GM23338 (cell line): ENCODE data around the gene ISCA1. TPM values are rescaled to one million over a fixed set of nuclear protein-coding genes. Genes with fewer than 3 reads are reported as not detected.

Experiments used
- ATAC-seq: fragments of 200-7000 bp; cut with Tn5 transposase; 3 replicates; pipeline ENCODE4 v1.9.1; 2020
- DNase-seq: peaks from one replicate; pipeline ENCODE4 v3.0.0-alpha.2; 2015; ENCODE audit warnings: low spot score
- H2AFZ ChIP-seq: fragments of 200-600 bp; sonication (generic); 2 replicates; pipeline ENCODE4 v1.8.0; 2016; ENCODE audit warnings: antibody characterized with exemption, mild to moderate bottlenecking, moderate library complexity
- H3F3A ChIP-seq: fragments of 200-600 bp; sonication (generic); replicated peaks from 2 replicates; pipeline ENCODE4 v1.8.0; 2017; ENCODE audit warnings: antibody characterized with exemption, mixed run types, low read depth
- H3K27ac ChIP-seq: fragments of 200-600 bp; sonication (generic); 2 replicates; pipeline ENCODE4 v1.6.1; 2016; ENCODE audit warnings: low read depth
- H3K27me3 ChIP-seq: fragments of 200-600 bp; sonication (generic); 2 replicates; pipeline ENCODE4 v1.8.0; 2016; ENCODE audit warnings: mild to moderate bottlenecking, mixed run types, moderate library complexity; ENCODE audit not compliant: insufficient read depth
- H3K36me3 ChIP-seq: fragments of 200-600 bp; sonication (generic); 2 replicates; pipeline ENCODE4 v1.8.0; 2016; ENCODE audit warnings: mild to moderate bottlenecking; ENCODE audit not compliant: insufficient read depth
- H3K4me1 ChIP-seq: fragments of 200-600 bp; sonication (generic); 2 replicates; pipeline ENCODE4 v1.8.0; 2016; ENCODE audit warnings: mild to moderate bottlenecking, moderate library complexity; ENCODE audit not compliant: insufficient read depth
- H3K4me2 ChIP-seq: fragments of 200-600 bp; sonication (generic); 2 replicates; pipeline ENCODE4 v1.7.1; 2017; ENCODE audit warnings: mixed run types
- H3K4me3 ChIP-seq: fragments of 200-600 bp; sonication (generic); 2 replicates; pipeline ENCODE4 v1.6.1; 2016; ENCODE audit warnings: mixed run types
- H3K79me2 ChIP-seq: fragments of 200-600 bp; sonication (generic); replicated peaks from 2 replicates; pipeline ENCODE4 v1.8.0; 2017; ENCODE audit warnings: mild to moderate bottlenecking; ENCODE audit not compliant: insufficient read depth
- H3K9me2 ChIP-seq: fragments of 200-600 bp; sonication (generic); 2 replicates; pipeline ENCODE4 v1.8.0; 2017; ENCODE audit not compliant: insufficient read depth
- H4K20me1 ChIP-seq: fragments of 200-600 bp; sonication (generic); replicated peaks from 2 replicates; pipeline ENCODE4 v1.8.0; 2017; ENCODE audit warnings: mild to moderate bottlenecking; ENCODE audit not compliant: insufficient read depth
- H3K27ac Mint-ChIP-seq: 2 replicates; pipeline ENCODE4 v1.8.0; 2020; ENCODE audit warnings: inconsistent platforms, mild to moderate bottlenecking, moderate library complexity, mixed read lengths
- H3K27me3 Mint-ChIP-seq: 3 replicates; pipeline ENCODE4 v1.8.0; 2022; ENCODE audit warnings: low read depth, mild to moderate bottlenecking, moderate library complexity, mixed read lengths, inconsistent platforms; ENCODE audit not compliant: insufficient read depth, poor library complexity
- H3K36me3 Mint-ChIP-seq: 3 replicates; pipeline ENCODE4 v1.8.0; 2021; ENCODE audit warnings: low read depth, mild to moderate bottlenecking, inconsistent platforms, moderate library complexity, mixed read lengths
- H3K4me1 Mint-ChIP-seq: 3 replicates; pipeline ENCODE4 v1.8.0; 2020; ENCODE audit warnings: mild to moderate bottlenecking, inconsistent platforms, mixed read lengths
- H3K4me3 Mint-ChIP-seq: 3 replicates; pipeline ENCODE4 v1.8.0; 2021; ENCODE audit warnings: moderate library complexity, mild to moderate bottlenecking, inconsistent platforms, mixed read lengths
- H3K9me3 Mint-ChIP-seq: 3 replicates; pipeline ENCODE4 v1.8.0; 2020; ENCODE audit warnings: moderate library complexity, mild to moderate bottlenecking, inconsistent platforms, mixed read lengths
- CREB1 ChIP-seq: fragments of 250-450 bp; sonication (Bioruptor Pico); IDR thresholded peaks from 2 replicates; pipeline ENCODE4 v1.5.0; 2020; ENCODE audit warnings: low read depth, mild to moderate bottlenecking, moderate library complexity
- CTCF ChIP-seq, 2 experiments: fragments of 200-600 bp in 1 of 2; sonication (generic) in 1 of 2; conservative IDR thresholded peaks; 2 replicates each; pipeline versions ENCODE4 v1.5.1 to v1.6.1; 2016 to 2017; ENCODE audit warnings: antibody characterized with exemption in 2 of 2, low read depth in 2 of 2, mild to moderate bottlenecking in 2 of 2, moderate library complexity in 1 of 2
- EZH2 ChIP-seq: fragments of 200-600 bp; sonication (generic); IDR thresholded peaks from one replicate; pipeline ENCODE4 v1.8.0; 2017; ENCODE audit warnings: antibody characterized with exemption, mild to moderate bottlenecking, low read depth; ENCODE audit not compliant: unreplicated experiment
- EZH2phosphoT487 ChIP-seq: fragments of 200-600 bp; sonication (generic); IDR thresholded peaks from one replicate; pipeline ENCODE4 v1.8.1; 2018; ENCODE audit warnings: antibody characterized with exemption; ENCODE audit not compliant: unreplicated experiment
- JUNB ChIP-seq: IDR thresholded peaks from one replicate; pipeline ENCODE4 v1.6.1; 2016; ENCODE audit warnings: antibody characterized with exemption; ENCODE audit not compliant: unreplicated experiment
- NANOG ChIP-seq: IDR thresholded peaks from 2 replicates; pipeline ENCODE4 v1.6.1; 2016; ENCODE audit warnings: antibody characterized with exemption, borderline replicate concordance
- ZNF331 ChIP-seq: fragments of 250-450 bp; sonication (Bioruptor Pico); IDR thresholded peaks from 2 replicates; pipeline ENCODE4 v1.5.0; 2020; ENCODE audit warnings: low read depth, mild to moderate bottlenecking, moderate library complexity
- ZNF462 ChIP-seq: fragments of 250-450 bp; sonication (Bioruptor Pico); IDR thresholded peaks from 2 replicates; pipeline ENCODE4 v1.5.0; 2020; ENCODE audit warnings: mild to moderate bottlenecking, moderate library complexity
- polyA plus RNA-seq: library from polyadenylated mRNA; unstranded; fragments of >200 nt; fragmentation: Nextera tagmentation; extraction: Ambion mirVana; gene quantifications from 2 replicates; pipeline ENCODE4 v1.2.1, GENCODE V29; 2016
- total RNA-seq: library from RNA; depleted of rRNA; stranded (reverse); fragments of >200 nt; shearing (Covaris generic); gene quantifications from 2 replicates; pipeline ENCODE4 v1.2.3, GENCODE V29; 2014

ISCA1 gene
- total and polyA plus RNA-seq, 2 experiments from 2014 or later, result 54.9 to 61.0 TPM

DNA sequence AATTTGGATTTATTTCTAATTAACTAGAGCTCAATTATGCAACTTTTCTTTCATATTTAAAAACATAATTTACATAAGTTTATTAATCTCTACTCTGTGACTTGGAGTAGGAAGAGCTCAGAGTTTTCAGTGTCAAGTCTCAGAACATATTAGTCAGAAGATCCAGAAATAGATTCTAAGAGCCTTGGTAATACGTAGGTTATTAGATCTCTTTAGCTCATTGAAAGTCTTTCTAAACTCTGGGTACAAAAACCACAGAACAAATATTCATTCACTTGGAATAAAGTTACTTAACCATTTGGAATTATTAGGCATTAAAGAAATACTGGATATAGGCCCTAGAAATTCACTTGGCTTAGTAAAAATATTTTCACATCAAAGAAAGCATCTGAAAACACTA lies 26.3 kb upstream of the ISCA1 start (continued):
- TF ChIP-seq ZNF462 (no peak), EZH2phosphoT487 (no peak), CREB1 (CRISPR knock-in tag) (no peak)

DNA sequence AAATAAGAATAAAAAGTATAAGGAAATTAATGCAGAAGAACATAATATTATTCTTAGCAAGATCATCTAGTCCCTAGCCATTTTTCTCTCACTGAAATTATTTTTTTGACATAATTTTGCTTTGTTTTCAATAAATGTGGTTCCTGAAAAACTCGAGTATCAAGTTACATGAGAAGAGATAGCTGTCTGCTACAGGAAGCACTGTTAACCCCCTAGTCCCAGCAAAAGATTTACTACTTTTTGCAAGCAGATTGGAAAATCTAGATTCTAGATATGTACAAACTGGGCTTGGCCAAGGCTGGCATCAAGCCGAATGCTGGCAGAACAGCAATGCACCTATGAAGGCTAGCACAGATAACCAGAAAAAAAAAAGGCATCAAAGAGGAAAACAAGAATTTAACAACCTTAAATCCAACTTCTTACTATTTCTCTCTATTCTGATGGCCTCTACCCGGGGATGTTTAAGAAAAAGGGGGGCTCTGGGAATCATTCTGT lies 21.9 kb upstream of the ISCA1 start:
- no peak overlapping the region for H2AFZ ChIP-seq
- H3K9me3 Mint-ChIP-seq, result no peaks in the 10 kb centered on the region
- H3K4me1 Mint-ChIP-seq, result peaks cover 20% of the 10 kb centered on the region
- ATAC-seq (peak; percentile 48), DNase-seq (no peak)
- no peaks in the 10 kb centered on the region for H3F3A ChIP-seq
- peaks cover 9% of the 10 kb centered on the region; the same call in 1 of the 2 replicates for H3K36me3 ChIP-seq
- H3K27ac Mint-ChIP-seq, result peak overlapping the region; percentile 94
- no peak overlapping the region for H3K27ac ChIP-seq
- H3K27me3 Mint-ChIP-seq, result no peaks in the 10 kb centered on the region
- H3K36me3 Mint-ChIP-seq, result peaks cover 43% of the 10 kb centered on the region
- H3K4me3 Mint-ChIP-seq, result no peak overlapping the region; the same call in 2 of the 3 replicates
- H3K4me3 ChIP-seq, result no peak overlapping the region
- H3K4me2 ChIP-seq, result peak overlapping the region; percentile 15
- H4K20me1 ChIP-seq, result no peaks in the 10 kb centered on the region
- H3K79me2 ChIP-seq, result no peaks in the 10 kb centered on the region
- no peaks in the 10 kb centered on the region for H3K27me3 ChIP-seq
- peaks cover 22% of the 10 kb centered on the region for H3K4me1 ChIP-seq
- H3K9me2 ChIP-seq, result no peaks in the 10 kb centered on the region
- no peak for TF ChIP-seq EZH2phosphoT487
- TF ChIP-seq CTCF (conservative IDR thresholded peaks at IDR 0.05; ENCODE audit: low read depth in 2 of 2), result no peak
- TF ChIP-seq ZNF462, result no peak
- TF ChIP-seq EZH2, result no peak
- no peak for TF ChIP-seq JUNB
- no peak for TF ChIP-seq NANOG
- no peak for TF ChIP-seq ZNF331
